Measurements from ENCODE around the gene GMDS. TPM values are rescaled to one million over a fixed set of nuclear protein-coding genes. Genes with fewer than 3 reads are reported as not detected.

The GMDS gene
- total and polyA plus RNA-seq, 2 donors (not counting 1 experiment from before 2014, with no cell fraction given): 11.5 to 16.4 TPM

- no peak for ATAC-seq (ENCODE audit: low read depth)
- no peaks in the 10 kb centered on the region for H3K27me3 ChIP-seq (replicated peaks in 1 of 4; ENCODE audit: control extremely low read depth in 1 of 4, control insufficient read depth in 3 of 4, insufficient read depth in 4 of 4, low read length in 3 of 4)
- no peak overlapping the region for H3K4me3 ChIP-seq (ENCODE audit: control extremely low read depth in 1 of 5, extremely low read depth in 1 of 5, insufficient read depth in 1 of 5, low read depth in 2 of 5, low read length in 4 of 5)
- H2AFZ ChIP-seq (ENCODE audit: insufficient read depth, low read depth, low read length, poor library complexity, severe bottlenecking): no peak overlapping the region
- no peak overlapping the region for H3K27ac ChIP-seq (ENCODE audit: low read length in 2 of 2)
- TF ChIP-seq EZH2 (IDR thresholded peaks at IDR 0.05; ENCODE audit: borderline replicate concordance, insufficient read depth, low read depth, low read length, poor library complexity, severe bottlenecking) (no peak), CTCF (IDR thresholded peaks at IDR 0.05) (no peak)
- no peaks in the 10 kb centered on the region for H3K79me2 ChIP-seq (ENCODE audit: control insufficient read depth, insufficient read depth, low read length)
- no peak overlapping the region for H3K4me2 ChIP-seq (replicated peaks; ENCODE audit: low read depth, low read length, poor library complexity, severe bottlenecking)
- H3K27me3 Mint-ChIP-seq: no peaks in the 10 kb centered on the region
- H3K4me3 Mint-ChIP-seq: no peak overlapping the region
- peaks cover 4% of the 10 kb centered on the region for H3K9me3 Mint-ChIP-seq (ENCODE audit: insufficient read depth)
- H3K9me3 ChIP-seq (ENCODE audit: control extremely low read depth in 1 of 3, control insufficient read depth in 2 of 3, insufficient read depth in 1 of 3, low read length in 2 of 3): peaks cover 6 to 10% (median 9%) of the 10 kb centered on the region in 3 donors
- ChIA-PET POLR2A (no interaction called here), CTCF (no interaction called here)
- DNase-seq: no peak
- no peaks in the 10 kb centered on the region for H4K20me1 ChIP-seq (ENCODE audit: control insufficient read depth, insufficient read depth, low read length, poor library complexity, severe bottlenecking)
- WGBS (ENCODE audit: insufficient coverage): 100% methylated on average over 1 of the region's 4 CpGs
- intact Hi-C loops (cut with micrococcal nuclease): no loop called here
- no peak overlapping the region for H3K9ac ChIP-seq (ENCODE audit: low read length)
- H3K36me3 ChIP-seq (replicated peaks in 1 of 2; ENCODE audit: control extremely low read depth in 1 of 2, control insufficient read depth in 1 of 2, extremely low read depth in 1 of 2, insufficient read depth in 2 of 2, low read length in 1 of 2): peaks cover 2 to 4% of the 10 kb centered on the region in 2 experiments
- no peaks in the 10 kb centered on the region for H3K4me1 ChIP-seq (ENCODE audit: control insufficient read depth in 2 of 2, insufficient read depth in 2 of 2, low read length in 2 of 2)
- no peak overlapping the region for H3K27ac Mint-ChIP-seq
- H3K4me1 Mint-ChIP-seq: no peaks in the 10 kb centered on the region
Measured at GRCh38 chr6:1933292-1933691, 312.1 kb downstream of the GMDS start.

GRCh38 chr6:1931817-1932216 is 313.6 kb downstream of the GMDS start:
- 95% methylated on average over 3 of the region's 5 CpGs for WGBS (ENCODE audit: insufficient coverage)
- no peak for DNase-seq
- Histone ChIP-seq H3K4me3 (ENCODE audit: control extremely low read depth in 1 of 5, extremely low read depth in 1 of 5, insufficient read depth in 1 of 5, low read depth in 2 of 5, low read length in 4 of 5) (no peak overlapping the region), H4K20me1 (ENCODE audit: control insufficient read depth, insufficient read depth, low read length, poor library complexity, severe bottlenecking) (no peaks in the 10 kb centered on the region), H3K36me3 (replicated peaks in 1 of 2; ENCODE audit: control extremely low read depth in 1 of 2, control insufficient read depth in 1 of 2, extremely low read depth in 1 of 2, insufficient read depth in 2 of 2, low read length in 1 of 2) (peaks cover 2 to 4% of the 10 kb centered on the region in 2 experiments), H3K27me3 (replicated peaks in 1 of 4; ENCODE audit: control extremely low read depth in 1 of 4, control insufficient read depth in 3 of 4, insufficient read depth in 4 of 4, low read length in 3 of 4) (no peaks in the 10 kb centered on the region), H3K9ac (ENCODE audit: low read length) (no peak overlapping the region), H3K79me2 (ENCODE audit: control insufficient read depth, insufficient read depth, low read length) (no peaks in the 10 kb centered on the region), H3K4me1 (ENCODE audit: control insufficient read depth in 2 of 2, insufficient read depth in 2 of 2, low read length in 2 of 2) (no peaks in the 10 kb centered on the region), H3K9me3 (ENCODE audit: control extremely low read depth in 1 of 3, control insufficient read depth in 2 of 3, insufficient read depth in 1 of 3, low read length in 2 of 3) (peaks cover 6 to 10% (median 9%) of the 10 kb centered on the region in 3 donors), H3K27ac (ENCODE audit: low read length in 2 of 2) (no peak overlapping the region), H3K4me2 (replicated peaks; ENCODE audit: low read depth, low read length, poor library complexity, severe bottlenecking) (no peak overlapping the region), H2AFZ (ENCODE audit: insufficient read depth, low read depth, low read length, poor library complexity, severe bottlenecking) (no peak overlapping the region)
- no peak for ATAC-seq (ENCODE audit: low read depth)
- TF ChIP-seq EZH2 (IDR thresholded peaks at IDR 0.05; ENCODE audit: borderline replicate concordance, insufficient read depth, low read depth, low read length, poor library complexity, severe bottlenecking): no peak
- TF ChIP-seq CTCF (IDR thresholded peaks at IDR 0.05): no peak
- intact Hi-C loops (cut with micrococcal nuclease): no loop called here
- no peak overlapping the region for H3K27ac Mint-ChIP-seq
- H3K27me3 Mint-ChIP-seq: no peaks in the 10 kb centered on the region
- POLR2A ChIA-PET: no interaction called here
- H3K4me1 Mint-ChIP-seq: no peaks in the 10 kb centered on the region
- H3K9me3 Mint-ChIP-seq (ENCODE audit: insufficient read depth): peaks cover 4% of the 10 kb centered on the region
- CTCF ChIA-PET: no interaction called here
- H3K4me3 Mint-ChIP-seq: no peak overlapping the region
